ENCODE data around the gene SH3BP5.
A peak's percentile ranks its signal among the peaks of the same experiment; 100 is the strongest.

SH3BP5 gene

DNA sequence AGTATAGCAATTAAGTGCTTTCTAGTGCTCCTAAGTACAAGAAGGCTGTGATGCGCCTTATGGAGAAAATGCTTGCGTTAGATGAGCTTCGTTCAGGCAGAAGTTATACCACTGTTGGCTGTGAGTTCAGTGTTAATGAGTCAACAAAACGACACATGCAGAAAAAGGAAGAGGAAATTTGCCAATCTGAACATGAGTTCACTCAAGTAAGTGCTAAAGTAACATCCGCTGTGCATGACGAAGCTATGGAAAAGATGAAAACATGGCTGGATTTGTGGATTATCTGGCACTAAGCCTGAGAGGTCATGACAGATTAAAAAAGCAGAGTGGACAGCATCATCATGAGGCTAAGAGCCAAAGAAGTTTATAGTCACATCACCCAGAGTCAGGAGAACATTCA, 36.9 kb downstream of the SH3BP5 start:
- peak; percentile 69 to 87 for DNase-seq

DNA sequence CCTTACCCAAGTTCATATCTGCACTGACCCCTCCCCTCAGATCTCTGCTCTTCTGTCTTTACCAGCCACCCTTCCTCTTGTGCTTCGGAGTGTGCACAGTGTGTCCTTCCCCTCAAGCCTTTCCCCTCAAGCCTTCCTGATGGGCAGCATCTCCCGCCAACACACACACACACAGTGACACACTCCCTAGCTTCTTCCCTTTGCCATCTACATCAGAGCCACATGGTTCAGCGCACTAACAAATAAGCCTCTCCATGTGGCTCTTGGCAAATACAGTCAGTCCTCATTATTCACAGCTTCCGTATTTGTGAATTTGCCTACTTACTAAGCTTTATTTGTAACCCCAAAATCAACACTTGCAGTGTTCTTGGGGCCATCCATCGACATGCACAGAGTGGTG, 37.5 kb downstream of the SH3BP5 start:
- peak; percentile 61 to 67 for DNase-seq

DNA sequence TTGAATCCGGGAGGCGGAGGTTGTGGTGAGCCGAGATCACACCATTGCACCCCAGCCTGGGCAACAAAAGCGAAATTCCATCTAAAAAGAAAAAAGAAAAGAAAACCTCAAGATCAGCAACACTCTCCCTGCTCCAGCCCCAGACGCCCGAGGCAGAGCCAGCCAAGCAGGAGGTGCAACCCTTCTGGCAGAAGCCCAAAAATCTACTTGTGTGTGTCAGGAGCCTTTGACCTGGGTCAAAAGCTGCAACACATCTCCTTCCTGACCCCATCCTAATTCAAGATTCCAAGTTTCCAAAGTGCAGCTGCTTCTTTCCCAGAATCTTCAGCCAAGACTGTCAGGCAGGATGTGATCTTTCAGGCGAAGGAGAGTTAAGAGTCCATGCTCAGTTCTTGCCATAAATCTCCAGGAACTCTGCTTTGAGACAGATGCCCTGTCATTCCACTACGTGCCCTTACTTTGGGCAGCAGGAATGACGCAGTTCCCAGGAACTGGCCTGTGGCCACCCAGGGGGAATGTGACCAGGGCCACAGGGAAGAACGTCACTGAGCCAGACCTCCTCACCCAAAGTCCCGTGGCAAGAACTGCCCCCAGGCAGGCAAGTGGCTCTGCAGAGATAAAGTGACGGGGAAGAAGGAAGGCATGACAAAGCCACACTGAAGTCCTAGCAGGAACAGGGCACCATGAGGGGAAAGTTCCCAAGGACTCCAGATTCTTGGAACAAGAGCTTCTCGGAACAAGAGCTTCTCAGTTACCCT, 39.4 kb downstream of the SH3BP5 start:
- no peak for DNase-seq

DNA sequence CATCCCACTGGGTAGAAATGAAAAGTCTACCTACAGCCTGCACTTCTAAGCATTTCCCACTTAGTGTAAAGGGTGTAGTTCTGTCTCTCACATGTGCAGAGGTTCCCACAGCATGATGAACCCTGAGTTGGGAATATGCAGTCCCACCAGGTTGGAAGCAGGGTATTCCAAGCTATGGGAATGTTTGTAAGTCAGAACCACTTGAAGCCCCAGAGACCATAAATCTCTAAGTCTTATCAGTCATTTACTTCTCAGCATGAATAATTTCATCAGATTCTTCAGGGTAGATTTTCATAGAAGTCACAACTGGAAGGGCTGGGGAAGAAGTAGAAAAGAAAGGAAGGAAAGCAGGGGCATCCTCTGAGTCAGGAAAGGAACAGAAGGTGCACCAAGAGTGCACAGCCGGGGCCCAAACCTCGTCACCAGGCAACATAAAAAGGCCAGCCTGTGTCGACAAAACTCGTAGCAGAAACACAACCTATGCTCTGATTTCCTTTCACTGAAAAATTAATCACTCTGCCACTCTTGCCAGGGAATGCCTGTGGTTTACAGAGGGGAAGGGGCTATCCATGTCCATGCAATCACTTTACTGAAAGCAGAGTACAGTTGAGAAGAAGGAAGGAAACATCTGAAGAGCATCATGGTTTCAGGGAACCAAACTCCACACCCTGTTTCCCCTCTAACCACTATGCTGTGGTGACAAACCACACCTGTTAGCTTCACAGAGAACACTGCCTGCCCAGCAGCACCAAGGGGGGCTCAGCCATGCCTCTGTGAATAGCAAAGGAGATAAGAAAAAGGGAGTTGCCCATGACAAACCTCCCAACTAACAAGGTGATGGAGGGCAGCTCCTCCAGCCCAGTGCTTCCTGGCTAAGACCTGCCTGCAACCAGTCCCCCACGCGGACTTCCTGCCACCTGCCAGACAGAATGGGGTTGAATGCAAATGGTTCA, 40.5 kb downstream of the SH3BP5 start:
- DNase-seq = peak in 1 of 2 experiments; percentile 3

DNA sequence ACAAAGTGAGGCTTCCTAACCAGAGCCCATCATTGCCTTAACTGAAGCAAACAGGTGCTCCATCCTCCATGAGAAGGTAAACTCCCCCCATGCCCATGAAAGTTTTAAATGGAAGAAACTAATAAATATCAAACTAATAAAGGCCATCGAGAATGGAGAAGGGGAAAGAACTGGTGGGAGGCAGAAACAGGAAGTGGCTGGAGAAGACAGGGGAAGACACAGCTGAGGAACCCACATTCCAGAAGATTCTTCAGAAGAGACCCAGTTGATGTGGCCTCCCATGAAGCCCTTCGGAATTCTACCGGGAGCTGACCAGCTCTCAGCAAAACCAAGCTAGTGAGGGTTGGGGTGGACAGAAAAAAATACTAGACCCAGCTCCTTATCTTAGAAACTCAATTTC, 41.6 kb downstream of the SH3BP5 start:
- DNase-seq = no peak

DNA sequence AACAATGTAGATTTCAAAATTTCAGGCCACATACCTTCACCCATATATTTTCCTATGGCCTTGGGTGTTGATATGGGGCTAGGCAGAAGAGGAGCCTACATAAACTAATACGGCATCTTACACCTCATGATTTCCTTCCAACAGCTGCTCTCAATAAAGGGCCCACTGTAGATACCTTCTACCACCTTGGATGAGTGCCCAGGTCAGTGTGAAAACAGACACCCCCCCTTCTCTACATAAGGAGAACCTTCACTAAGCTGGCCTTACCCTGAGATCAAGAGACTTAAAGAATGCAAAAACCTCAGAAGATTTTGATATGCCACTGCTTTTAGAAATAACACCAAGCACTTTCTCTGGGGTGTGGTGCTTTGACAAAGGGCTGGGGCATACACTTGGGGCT, 42.7 kb downstream of the SH3BP5 start:
- DNase-seq = no peak

DNA sequence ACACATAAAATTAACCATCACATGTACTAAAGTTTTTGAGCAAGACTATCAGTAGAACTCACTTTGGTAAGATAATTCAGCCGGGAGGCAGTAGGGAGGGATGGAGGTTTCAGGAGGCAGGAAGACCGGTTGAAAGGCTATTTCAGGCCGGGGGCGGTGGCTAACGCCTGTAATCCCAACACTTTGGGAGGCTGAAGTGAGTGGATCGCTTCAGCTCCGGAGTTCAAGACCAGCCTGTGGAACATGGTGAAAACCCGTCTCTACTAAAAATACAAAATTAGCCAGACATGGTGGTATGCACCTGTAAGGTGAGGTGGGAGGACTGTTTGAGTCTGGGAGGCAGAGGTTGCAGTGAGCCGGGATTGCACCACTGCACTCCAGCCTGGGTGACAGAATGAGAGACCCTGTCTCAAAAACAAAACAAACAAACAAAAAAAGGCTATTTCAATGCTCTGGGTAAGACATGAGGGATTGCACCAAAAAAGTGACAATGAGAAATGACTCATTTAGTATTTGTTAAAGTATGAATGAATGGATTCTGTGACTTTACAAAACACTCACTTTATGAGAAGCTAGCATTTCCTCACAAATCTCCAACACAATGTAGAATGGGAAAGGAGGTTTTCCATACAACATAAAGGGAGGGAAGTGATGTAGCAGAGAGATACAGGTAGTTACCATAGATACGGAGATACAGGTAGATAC, 43.9 kb downstream of the SH3BP5 start:
- no peak for DNase-seq

DNA sequence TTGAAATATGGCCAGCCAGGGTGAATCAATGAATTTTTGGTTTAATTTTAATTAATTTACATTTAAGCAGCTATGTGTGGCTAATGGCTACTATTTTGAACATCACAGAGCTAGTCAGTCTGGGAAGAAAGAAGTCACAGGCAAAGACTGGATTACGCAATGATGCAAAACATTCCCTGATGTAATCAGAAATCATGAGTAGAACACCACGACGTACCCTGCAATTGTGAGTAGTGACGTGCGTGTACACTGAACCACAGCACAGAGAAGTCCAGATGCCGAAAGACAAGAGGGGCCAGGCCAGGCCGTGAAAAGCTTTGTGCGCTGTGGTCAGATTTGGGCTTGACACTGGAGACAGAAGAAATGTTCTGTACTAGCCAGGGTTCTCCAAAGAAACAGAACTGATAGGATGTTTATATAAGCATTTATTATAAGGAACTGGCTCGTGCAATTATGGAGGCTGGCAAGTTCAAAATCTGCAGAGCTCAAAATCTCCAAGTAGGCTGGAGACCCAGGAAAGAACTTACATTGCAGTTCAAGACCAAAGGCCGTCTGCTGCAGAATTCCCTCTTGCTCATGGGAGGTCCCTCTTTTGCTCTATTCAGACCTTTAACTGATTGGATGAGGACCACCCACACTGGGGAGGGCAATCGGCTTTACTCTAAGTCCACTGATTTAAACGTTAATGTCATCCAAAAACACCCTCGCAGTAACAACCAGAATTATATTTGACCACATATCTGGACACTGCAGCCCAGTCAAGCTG, 44.6 kb downstream of the SH3BP5 start:
- DNase-seq = no peak

DNA sequence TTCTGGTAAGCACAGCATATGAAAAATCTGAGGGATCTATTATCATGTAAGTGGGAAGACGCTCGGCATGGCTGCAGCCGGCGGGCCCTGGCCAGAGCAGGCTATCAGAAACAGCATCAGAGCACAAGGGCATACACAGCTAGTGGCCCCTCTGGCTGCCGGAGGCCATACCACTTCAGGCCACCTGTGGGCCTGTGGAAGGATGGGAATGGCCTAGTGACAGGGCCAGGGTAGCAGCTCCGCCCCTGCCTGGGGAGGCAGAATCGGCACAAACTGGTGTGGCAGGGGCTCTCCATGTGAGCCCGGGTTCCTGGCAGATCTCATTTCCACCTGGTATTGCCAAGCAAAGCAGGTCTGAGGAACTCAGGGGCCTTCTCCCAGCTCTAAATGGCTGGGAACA, 46.4 kb downstream of the SH3BP5 start:
- DNase-seq = no peak

DNA sequence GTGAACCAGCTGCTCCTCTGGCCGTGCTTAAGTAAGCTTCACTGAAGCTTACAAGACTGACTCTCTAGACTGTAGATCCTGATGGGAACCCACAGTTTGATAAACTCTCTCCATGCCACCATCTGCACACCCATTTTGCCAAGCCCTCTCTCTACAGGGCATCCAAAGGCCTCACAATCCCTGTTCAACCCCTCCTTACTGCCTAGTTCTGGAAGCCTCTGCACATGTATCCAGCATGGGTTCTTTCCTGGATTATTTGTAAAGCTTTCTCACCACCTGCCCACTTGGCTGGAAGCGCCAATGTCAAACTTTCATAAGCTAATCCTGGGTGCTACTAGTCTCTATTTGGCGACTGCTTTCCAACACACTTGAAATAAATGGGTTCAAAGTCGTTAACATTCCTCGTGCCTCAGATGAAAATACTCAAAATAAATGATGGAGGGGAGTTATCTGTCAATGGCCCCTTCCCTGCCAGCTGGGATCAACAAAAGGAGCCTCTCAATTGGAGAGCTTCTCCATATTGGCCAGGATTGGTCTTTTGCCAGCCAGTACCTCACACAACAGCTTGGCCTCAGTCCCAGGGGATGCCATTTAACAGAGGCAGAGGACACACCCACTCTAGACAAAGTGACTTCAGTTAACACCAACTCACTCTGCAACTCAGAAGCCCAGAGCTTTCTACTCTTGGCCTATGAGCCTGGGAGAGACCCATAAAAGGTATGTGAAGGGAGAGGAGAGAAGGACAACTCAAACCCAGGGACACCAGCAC, 48.1 kb downstream of the SH3BP5 start:
- peak; percentile 89 to 98 for DNase-seq

DNA sequence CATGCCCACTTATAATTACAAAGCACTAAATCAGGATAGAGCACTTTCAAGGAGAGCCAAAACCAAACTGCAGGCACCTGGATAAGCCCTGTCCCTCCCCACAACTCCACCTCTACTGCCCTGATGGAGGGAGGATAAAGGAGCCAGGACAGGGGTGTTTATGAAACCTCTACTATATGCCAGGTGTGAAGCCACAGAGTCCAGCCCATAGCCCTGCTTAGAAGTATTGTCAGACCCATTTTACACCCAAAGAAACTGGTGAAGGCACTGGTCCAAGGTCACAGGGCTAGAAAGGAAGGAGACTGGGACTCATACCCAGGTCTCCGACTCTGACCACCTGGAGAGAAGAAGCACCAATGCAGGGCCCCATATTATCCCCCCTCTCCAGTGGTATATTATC, 48.7 kb downstream of the SH3BP5 start:
- no peak for DNase-seq

DNA sequence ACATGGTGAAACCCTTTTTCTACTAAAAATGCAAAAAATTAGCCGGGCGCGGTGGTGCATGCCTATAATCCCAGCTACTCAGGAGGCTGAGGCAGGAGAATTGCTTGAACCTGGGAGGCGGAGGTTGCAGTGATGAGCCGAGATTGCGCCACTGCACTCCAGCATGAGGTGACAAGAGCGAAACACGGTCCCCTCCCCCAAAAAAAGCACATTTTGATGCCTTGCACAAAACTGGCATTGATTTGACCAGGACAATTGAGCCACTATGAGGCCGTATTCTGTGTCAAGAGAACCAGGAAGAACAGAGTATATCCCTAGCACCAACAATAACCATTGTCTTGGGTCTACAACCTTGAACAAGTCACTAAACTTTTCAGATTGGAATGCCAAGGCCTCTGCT, 50.6 kb downstream of the SH3BP5 start:
- no peak for DNase-seq

DNA sequence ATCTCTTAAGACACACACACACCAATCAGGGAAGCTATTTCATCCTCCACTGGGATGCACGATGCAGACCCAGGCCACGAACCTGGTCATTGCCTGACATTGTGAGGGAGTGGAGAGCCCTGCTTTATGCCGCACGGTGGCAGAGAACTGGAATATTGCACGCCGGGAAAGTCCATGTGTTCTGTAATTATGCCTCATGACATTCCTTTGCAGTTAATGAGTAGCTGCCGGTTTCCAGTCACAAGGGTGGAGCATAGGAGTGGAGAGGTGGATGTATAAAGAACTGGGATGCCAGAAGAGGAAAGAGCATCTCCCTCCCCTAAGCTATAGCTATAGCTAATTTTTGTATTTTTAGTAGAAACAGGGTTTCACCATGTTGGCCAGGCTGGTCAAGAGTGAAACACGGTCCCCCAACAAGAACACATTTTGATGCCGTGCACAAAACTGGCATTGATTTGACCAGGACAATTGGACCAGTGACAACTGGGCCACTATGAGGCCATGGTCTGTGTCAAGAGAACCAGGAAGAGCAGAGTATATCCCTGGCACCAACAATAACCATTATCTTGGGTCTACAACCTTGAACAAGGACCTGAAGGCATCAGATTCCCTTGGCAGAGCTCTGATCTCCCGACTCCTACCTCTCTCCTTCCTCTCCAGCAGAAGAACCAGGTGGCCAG, 51.4 kb downstream of the SH3BP5 start:
- DNase-seq = no peak

DNA sequence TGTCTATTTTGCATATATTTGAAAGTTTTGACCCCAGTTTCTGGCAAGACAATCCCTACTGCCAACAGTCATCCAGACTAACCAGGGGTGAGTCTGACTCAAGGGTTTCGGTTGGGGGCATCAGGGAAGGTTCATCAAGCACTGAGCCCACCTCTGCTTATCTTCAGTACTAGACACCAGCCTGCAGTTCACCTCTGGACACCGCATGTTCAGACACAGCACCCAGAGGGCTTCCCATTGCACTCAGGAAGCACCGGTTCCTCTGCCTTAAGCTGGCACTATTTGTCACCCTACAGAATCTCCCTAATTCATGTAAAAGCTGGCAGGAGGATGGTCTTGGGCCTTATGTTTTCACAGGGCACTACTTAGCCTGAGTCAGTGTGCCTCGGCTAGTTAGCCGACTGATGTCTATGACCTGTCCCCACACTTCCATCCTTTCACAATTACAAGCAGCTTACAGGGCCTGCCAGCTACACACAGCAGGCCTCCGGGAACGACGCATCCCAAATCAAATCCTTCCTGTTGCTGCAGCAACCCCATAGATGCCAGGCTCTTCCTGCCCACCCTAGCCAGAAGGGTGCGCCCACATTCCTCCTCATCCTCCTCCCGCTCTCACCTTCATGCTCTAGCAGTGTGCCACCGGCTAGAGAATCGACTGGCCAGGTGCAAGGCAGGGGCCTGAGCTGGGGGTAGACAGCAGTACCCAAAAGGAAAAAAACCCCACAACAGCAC, 52.5 kb downstream of the SH3BP5 start:
- no peak for DNase-seq

DNA sequence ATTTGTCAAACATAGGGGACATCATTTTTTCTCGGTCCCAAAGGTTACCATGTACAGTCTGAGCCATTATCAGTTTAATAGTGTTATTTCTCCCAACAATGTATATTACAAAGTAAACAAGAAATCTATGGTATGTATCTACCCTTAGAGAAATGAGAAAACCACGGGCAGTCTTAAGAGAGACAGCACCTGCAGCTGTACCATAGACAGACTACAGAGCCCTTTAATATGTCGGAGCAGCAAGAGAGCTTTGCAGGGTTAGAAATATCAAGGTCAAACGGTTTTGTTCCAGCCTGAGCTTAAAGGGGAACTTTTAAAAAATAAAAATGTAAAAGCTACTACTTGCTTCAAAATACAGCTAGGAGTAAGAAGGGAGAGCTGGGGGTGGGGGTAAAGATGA, 53.2 kb downstream of the SH3BP5 start:
- DNase-seq = no peak

DNA sequence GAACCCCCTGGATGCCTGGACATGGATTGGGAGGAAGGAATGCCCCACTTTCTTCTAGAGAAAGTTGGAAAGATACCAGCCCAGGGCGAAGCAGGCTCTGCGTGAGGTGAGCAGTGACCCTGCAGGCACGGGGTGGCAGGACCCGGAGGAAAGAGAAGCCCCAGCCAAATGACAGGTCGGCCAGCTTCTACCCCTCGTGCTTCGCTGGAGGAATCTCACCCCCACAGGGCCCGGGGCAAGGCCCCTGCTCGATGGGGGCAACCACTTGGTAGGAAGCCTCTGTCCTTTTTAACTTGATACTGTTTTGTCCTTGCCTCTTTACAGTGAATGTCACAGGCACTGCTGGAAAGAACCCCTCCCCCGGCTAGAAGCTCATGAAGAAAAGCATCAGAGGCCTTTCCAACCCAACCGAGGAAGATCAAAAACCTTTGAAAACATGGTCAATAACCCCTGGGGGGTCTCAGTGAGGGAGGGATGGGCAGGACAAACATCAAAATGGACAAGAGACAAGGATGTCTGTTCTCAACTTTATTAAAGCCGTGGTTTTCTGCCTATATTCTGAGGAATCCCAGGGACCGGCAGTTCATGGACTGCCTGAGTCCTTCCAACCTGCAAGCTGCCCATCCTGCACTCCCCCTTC, 54.4 kb downstream of the SH3BP5 start:
- no peak for DNase-seq

DNA sequence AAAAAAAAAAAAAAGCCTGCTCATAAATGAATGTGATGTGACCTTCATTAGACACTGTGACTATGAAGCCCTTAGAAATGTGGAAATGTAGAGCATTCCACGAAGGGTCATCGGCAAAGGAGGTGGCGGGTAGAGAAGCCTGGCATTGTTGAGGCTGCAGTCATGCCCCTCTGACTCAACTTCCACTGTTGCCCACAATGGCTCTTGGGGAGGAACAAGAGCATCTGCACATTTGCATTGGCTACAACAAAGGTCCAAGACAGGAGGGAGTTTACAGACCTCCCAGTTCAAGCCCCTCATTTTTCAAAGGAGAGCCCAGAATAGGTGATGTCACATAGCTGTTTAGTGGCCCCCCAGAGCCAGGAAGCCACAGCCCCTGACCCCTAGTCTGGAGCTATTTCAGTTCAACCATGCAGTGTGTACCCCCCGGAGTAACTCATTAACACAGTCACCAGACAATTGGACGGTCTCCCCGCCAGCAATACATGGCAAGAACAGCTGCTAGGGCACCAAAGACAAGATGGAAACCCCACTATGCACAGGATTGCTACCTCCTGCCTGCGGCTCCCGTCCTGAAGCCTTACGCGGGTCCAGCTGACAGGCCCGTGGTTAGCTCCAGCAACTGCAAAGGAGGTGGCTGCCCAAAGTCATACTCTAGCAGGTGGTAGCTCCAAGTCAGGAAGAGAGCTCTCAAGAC, 56.2 kb downstream of the SH3BP5 start:
- DNase-seq = no peak

DNA sequence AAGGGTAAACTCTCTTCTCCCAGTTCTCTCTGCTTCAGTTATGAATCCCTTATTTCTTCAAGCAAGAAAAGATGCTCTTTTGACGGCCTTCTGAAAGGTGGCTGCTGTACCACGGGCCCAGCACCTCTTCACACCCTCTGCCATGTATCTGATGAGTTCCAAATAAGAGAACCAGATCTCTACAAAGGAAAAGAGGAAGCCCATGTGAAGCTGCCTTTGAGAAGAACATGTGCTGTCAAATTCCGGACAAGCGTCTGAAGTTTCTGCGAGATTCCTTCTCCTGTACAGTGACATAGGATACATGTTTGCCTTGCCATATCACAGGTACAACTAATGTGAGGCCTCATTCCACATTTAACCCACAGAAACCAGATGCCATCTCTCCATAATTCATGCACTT, 59.2 kb downstream of the SH3BP5 start:
- DNase-seq = no peak

DNA sequence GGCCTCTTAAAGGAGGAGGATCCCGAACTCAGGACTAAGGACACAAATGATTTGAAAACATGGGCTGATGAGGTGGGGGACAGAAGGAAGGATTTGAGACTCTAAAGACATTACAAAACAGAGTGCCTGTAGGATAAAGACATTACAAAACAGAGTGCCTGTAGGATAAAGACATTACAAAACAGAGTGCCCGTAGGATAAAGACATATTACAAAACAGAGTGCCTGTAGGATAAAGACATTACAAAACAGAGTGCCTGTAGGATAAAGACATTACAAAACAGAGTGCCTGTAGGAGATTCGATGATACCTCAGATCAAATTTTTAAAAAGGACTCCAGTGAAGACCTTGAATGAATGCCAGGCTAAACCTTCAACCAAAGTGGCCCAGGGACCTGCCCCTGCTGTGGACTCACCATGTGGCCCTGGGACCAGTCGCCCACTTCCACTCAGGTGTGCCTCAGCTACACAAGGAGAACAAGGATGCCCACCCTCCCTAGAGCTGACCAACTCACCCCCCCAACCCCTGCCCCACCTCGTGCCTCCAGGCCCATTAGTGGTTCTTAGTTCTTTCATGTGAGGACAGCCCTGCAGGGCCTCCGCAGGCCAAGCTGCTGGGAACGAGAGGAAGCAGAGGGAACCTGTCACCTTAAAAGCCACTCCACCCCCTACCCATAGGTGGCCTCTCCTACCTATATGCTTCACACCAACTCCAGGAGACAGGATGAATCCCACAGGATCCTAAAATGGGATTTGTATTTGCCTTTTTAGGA, 59.8 kb downstream of the SH3BP5 start:
- no peak for DNase-seq
